IMR-90 (cell line): ENCODE data around the gene PPP5C.

Experiments used
- CEBPB ChIP-seq: IDR thresholded peaks from 2 replicates; pipeline ENCODE4 v1.6.1; 2012; ENCODE audit warnings: low read depth, low read length, improper control_type of control experiment
- FOS ChIP-seq: fragments of 150-350 bp; IDR thresholded peaks from 2 replicates; pipeline ENCODE4 v1.6.1; 2016; ENCODE audit warnings: low read depth, low read length
- MAFK ChIP-seq: IDR thresholded peaks from 2 replicates; pipeline ENCODE4 v1.6.1; 2012; ENCODE audit warnings: low read depth, low read length, improper control_type of control experiment
- MXI1 ChIP-seq: IDR thresholded peaks from 2 replicates; pipeline ENCODE4 v1.6.1; 2012; ENCODE audit warnings: low read depth, mild to moderate bottlenecking, low read length, moderate library complexity, borderline replicate concordance
- POLR2A ChIP-seq: IDR thresholded peaks from 2 replicates; pipeline ENCODE4 v1.6.1; 2012; ENCODE audit warnings: mild to moderate bottlenecking, low read depth, low read length
- RAD21 ChIP-seq: IDR thresholded peaks from 2 replicates; pipeline ENCODE4 v1.6.1; 2012; ENCODE audit warnings: low read length, improper control_type of control experiment
- RFX5 ChIP-seq: IDR thresholded peaks from 2 replicates; pipeline ENCODE4 v1.8.0; 2012; ENCODE audit warnings: low read depth, mild to moderate bottlenecking, low read length, moderate library complexity
- USF2 ChIP-seq: fragments of 150-350 bp; IDR thresholded peaks from 2 replicates; pipeline ENCODE4 v1.6.1; 2017; ENCODE audit warnings: mild to moderate bottlenecking, antibody characterized with exemption, low read length, low read depth
- TF ChIP-seq, protein P1 (sequence below): conservative IDR thresholded peaks from 2 replicates; pipeline ENCODE4 v1.5.1; 2012; ENCODE audit warnings: mild to moderate bottlenecking, low read depth, low read length, improper control_type of control experiment

GRCh38 chr19:46383171-46383815 is 36.4 kb downstream of the PPP5C start:
- TF ChIP-seq, protein P1, sequence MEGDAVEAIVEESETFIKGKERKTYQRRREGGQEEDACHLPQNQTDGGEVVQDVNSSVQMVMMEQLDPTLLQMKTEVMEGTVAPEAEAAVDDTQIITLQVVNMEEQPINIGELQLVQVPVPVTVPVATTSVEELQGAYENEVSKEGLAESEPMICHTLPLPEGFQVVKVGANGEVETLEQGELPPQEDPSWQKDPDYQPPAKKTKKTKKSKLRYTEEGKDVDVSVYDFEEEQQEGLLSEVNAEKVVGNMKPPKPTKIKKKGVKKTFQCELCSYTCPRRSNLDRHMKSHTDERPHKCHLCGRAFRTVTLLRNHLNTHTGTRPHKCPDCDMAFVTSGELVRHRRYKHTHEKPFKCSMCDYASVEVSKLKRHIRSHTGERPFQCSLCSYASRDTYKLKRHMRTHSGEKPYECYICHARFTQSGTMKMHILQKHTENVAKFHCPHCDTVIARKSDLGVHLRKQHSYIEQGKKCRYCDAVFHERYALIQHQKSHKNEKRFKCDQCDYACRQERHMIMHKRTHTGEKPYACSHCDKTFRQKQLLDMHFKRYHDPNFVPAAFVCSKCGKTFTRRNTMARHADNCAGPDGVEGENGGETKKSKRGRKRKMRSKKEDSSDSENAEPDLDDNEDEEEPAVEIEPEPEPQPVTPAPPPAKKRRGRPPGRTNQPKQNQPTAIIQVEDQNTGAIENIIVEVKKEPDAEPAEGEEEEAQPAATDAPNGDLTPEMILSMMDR: no peak
- no peak for TF ChIP-seq POLR2A
- no peak for TF ChIP-seq CEBPB
- TF ChIP-seq MAFK: no peak
- TF ChIP-seq FOS: no peak
- no peak for TF ChIP-seq RAD21
- TF ChIP-seq USF2: no peak
- no peak for TF ChIP-seq RFX5
- TF ChIP-seq MXI1: no peak
